Activated effector memory CD4-positive, alpha-beta T cell treated with anti-CD3 and anti-CD28 coated beads, Interleukin-2, amount 50 U/mL, for 16 hours (primary cell): ENCODE measurements around the gene VAV2.
A peak's percentile ranks its signal among the peaks of the same experiment; 100 is the strongest.
"Not testable (repeated sequence)": the region's sequence is repeated elsewhere in the genome, so short reads cannot be mapped to it uniquely, and the experiment has no call there.

Experiments
- DNase-seq: peaks from one replicate; pipeline ENCODE4 v3.0.0-alpha.2; 2020

Gene VAV2

DNA sequence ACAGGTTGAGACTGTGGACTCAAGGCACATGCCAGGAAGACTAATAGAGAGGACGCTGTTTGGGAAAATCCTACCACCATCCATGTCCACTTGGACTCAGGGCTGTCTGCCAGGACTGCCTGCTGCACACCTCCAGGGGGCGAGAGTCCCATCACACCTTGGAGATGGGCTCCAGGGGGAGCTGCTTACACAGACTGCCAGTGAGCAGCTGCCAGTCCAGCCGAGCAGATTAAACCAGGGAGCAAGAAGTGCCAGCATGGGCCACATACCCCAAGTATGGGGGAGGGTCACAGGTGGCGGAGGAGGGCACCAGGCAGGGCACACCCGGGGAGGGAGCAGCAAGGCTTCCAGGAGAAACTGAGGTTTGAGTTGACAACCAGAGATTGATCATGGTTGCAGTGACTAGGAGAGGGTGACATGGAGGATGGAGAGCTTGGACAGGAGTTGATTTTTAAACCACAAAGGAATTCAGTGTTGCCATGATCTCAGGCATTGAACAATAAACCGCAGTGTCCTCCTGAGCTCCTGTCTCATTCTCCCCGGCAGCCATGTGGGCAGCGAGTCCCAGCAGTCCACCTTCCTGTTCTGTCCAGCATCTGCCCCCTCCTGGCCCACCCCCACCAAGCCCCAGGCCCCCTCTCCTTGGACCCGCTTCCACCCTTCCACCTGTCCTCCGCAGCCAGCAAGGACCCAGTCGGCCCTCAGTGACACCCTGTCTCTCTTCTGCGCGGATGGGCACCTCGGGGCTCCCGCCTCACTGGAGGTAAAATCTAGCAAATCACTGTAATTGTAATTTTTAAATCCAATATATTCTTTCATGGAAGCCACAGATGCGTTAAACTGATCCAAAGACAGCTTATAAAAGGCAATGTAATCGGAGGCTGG is 3.1 kb upstream of the VAV2 start:
- DNase-seq: no peak

DNA sequence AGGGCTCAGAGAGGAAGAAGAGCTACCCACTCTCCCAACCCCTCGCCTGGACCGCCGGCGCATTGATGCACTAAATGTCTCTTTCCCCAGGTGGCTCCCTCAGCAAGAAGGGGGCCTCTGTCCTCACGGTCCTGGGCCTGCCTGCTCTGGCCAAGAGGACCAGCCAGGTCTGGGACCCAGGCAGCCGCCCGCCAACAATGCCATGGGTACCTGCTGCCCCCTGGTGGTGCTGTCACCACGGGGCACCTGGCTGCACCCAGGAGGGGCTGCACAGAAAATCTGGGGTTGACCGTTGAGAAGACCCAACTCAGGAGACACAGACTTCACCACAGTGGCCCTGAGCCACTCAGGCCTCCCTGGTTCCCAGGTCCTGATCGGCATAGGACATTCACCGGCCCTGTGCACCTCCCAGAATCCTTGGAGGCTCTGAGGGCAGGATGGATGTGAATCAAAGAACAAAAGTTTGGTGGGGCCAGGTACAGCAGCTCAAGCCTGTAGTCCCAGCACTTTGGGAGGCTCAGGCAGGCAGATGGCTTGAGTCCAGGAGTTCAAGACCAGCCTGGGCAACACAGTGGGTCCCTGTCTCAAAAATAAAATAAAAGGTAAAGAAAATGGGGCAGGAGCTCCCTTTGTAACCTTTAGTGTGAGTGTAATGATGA is 2.4 kb upstream of the VAV2 start:
- DNase-seq: peak; percentile 92

DNA sequence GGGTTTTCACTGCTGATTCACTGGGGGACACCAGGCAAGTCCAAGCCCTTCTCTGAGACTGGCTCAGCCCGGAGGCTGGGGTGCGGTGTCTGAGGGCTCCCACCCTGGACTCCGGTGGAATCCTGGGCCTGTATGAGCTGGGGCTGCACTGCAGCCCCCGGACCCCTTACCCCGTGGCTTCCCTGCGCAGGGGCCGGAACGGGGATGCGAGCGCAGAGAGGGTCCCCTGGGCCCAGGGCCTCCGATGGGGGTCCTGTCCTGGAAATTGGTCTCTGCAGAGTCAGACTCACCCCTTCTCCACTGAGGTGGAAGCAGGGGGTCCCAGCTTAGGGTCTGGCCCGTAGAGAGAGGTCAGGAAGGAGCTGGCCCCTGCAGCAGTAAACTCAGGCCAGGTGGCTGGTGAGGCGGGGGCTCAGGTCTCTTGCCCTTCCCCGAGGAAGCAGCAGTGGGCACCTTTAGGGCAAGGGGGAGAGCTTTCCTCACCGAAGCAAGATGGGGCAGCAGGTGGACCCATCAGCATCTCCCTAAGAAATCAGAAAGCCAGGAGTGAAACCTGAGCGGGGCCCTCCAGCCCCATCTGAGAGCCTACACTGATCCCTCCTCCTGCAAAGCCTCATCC is 1.6 kb upstream of the VAV2 start:
- no peak for DNase-seq

DNA sequence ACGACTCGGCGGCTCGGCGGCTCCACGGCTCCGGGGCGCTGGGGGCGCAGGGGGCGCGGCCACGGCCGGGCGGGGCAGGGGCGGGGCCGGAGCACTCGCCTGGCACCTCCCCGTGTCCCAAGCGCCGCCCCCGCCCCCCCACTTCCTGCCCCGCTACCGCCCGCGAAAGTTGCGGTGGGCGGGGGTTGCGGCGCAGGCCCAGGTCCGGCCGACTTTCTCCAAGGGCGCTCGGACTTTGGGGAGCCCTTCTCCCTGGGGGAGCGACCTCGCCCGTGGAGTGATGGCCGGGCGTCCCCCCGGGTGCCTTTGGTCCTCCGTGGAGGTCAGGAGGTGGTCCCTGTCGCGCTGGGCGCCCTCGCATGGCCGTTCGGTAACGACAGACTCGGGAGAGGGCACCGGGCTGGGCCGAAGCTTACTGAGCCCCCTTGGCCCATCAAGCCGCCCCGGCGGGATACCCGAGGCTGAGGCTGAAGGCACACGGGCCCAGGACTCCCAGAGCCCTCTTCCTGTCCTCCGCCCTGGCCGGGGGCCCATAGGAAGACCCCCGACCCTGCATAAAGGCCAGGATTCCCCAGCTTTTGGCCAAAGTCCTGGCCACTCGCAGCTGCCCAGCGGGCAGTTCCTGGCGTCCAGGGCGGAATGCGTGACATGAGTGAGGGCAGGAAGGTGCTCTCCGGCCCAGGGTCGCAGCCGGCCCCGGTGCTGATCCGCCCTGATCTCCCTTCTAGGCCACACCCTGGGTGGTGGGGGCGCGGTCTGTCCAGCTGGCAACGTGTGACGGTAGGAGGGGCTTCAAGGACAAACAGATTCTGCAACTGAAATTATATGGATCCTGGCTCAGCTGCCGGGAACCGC is 883 bp upstream of the VAV2 start:
- DNase-seq: peak; percentile 88

DNA sequence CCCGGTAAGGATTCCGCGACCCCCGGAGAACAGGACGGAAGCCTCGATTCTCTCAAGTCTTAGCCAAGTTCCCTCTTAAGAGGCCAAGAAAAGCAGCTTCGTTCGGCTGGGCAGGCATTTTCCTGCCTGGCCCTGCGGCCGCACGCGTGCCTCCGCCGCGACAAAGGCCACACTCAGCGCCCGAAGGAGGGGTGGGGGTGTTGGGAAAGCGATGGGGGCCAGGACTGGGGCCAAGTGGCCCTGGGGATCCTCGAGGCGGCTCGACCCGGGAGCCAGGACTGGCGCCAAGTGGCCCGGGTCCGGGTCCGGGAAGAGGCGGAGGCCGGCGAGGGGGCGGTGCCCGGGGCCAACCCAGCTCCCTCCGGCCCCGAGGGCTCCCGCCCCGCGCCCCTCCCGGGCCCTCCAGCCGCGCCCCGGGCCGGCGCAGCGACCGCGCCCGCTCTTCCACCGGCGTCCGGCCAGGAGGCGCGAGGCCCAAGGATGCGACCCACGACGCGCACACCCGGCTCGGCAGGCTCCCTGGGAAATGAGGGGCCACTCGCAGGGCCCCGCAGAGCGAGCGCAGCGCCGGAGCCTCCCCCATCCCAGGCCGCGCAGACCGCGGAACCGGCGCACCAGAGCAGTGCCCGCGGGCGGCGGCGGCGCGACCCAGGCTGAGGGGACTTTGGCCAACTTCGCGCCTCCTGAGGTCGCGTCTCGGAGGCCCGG is 756 bp downstream of the VAV2 start:
- no peak for DNase-seq

DNA sequence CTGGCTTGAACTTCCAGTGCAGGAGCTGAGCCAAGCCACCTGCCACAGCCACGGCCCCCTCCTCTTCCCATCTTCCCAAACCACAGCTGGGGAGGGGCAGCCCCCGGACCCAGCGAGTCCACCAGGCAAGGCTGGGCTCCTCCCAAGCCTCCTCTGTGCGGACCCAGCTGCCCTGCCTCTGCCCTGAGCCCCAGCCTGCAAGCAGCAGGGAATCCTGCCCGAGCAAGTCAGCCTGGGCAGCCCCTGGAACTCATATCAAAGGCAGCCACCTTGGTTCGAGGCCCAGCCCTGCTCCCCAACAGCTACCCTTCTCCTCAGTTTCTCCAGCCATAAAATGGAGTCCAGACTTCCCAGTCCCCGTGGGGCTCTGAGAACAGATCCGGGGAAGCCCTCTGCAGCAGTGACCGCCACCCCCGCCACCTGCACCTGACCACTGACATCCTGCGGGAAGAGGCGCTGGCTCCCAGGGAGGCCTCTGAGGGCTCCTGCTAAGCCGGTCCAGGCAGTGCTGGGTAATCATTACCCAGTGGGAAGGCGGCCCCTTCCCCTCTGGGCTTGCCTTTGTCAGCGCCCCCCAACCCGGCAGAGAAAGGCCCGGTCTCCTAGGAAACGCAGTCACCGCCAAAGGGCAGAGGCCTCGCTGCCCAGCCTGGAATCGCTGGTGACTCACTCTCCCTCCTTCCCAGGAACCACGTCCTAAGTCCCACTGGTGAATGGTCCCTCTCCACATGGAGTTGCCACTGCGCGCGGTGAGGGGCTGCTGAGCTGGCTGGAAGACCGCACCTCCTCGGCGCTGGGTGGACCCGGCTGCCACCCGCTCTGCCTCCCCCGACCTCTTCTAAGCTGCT is 1.5 kb downstream of the VAV2 start:
- no peak for DNase-seq

DNA sequence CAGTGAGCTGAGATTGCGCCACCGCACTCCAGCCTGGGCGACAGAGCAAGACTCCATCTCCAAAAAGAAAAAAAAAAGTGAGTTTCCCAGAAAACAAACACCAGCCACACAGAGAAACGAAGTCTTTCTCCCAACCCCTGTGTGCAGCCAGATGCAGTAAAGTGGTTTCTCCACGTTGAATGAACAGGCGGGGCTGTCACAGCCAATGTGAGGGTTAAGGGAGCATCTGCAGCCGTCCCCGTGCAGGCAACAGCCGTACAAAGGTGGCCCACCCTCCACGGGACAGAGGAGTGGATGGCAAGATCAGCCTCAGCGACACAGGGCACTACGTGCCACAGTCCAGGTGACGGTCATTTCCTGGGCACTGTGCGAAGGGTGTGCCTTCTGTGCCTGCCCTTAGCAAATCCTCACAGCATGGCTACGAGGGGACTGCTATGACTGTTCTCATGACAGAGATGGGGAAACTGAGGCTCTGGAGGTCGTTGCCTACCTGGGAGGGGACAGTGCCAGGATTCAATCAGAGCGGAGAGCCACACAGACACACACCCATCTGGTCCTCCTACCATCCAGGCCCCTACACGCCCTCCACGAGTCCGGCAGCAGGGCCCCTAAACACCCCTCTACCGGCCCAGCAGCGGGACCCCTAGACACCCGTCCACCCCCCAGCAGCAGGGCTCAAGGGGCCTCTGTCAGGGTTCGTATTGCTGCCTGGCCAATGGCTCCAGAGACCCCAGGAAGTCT is 2.3 kb downstream of the VAV2 start:
- DNase-seq: no peak

DNA sequence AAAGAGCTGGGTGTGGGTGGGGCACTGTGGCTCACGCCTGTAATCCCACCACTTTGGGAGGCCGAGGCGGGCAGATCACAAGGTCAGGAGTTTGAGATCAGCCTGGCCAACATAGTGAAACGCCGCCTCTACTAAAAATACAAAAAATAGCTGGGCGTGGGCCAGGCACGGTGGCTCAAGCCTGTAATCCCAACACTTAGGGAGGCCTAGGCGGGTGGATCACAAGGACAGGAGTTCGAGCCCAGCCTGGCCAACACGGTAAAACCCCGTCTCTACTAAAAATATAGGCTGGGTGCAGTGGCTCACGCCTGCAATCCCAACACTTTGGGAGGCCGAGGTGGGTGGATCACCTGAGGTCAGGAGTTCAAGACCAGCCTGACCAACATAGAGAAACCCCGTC is 3.4 kb downstream of the VAV2 start:
- not testable (repeated sequence) for DNase-seq

DNA sequence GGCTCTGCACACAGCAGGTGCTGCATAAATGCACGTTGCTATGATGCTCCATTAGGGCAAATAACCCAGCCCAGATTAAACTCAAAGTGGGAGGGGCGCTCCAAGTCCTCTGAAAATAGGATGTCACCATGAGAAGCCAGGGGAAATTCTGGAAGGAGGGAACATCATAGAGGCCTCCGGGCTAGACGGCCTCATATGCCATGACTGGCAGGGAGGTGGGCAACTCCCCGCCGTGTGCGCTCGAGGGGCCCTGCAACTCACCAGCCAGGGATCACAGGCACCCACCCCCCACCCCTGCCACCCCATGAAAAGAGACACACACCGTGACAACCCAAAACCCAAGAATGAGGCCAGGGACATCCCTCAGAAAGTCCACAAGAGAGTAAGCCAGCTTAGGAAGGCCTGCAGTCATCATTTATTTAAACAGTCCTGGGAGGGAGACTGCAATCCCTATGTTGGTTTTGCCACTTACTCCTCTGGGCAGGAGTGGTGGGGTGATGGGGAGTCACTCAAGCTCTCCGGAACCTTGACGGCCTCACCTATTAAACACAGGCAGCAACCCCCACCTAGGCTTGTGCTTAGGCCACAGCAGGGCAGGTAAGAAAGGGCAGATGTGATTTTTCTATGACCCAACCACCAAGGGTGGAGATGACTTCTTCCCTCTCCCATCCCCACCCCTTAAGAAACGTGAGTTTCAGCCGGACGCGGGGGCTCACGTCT is 4.0 kb downstream of the VAV2 start:
- no peak for DNase-seq

DNA sequence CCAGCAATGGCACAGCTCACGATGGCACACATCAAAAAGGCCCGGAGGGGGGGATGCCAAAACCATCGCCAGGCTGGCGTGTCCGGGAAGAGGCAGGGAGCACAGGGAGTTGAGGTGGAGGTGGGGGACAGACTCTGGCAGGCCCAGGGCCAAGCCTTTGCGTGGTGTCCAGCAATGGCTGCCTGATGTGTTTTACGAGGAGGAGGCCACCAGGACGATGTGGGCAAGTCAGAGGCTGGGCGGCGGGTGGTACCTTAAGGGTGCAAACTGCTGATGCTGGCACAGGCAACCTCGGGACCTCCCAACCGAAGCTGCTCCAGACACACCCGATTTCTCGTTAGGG is 4.7 kb downstream of the VAV2 start:
- no peak for DNase-seq

DNA sequence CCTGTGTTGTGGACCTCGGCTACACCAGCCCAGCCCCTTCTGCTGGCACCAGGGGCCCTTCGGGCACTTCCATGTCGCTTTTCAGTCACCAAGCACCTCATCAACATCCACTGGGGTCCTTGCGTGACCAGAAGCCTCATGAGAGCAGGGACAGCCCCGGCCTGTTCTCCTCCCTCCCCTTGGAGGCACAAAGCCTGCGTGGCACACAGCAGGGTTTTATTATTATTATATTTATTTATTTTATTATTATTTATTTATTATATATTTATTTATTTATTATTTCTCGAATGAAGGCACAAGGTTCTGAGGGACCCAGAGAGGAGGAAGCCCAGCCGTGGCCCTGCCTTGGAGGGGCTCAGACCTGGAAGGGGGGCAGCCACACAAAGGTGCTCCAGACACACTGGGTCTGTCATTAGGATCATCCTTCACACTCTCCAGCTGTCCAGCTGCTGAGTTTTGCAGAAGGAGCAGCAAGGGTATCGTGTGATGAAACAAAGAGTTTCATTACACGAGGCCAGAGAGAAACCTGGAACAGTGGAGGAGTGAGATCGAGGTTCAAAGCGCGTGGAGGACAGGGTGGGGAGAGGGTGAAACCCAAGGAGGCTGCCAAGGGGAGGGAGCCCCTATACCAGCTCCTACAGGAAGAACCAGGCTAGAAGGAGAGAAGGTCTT is 5.2 kb downstream of the VAV2 start:
- DNase-seq: no peak

DNA sequence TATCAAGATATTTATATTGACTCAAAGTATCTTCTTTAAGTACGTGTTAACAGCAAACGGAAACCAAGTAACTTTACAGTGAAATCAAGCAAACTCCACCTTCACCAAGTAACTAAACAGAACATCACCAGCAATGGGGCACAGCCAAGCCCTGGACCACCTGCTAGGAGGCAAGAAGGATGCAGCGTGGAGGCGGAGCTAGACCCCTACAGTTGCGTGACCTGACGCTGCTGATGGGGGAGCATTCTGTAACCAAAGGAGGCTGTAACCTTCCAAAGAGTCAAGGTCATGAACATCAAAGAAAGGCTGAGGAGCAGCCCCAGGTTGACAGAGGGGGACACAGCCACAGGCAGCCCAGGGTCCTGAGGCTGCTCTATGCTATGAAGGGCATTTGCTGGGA is 6.1 kb downstream of the VAV2 start:
- no peak for DNase-seq

DNA sequence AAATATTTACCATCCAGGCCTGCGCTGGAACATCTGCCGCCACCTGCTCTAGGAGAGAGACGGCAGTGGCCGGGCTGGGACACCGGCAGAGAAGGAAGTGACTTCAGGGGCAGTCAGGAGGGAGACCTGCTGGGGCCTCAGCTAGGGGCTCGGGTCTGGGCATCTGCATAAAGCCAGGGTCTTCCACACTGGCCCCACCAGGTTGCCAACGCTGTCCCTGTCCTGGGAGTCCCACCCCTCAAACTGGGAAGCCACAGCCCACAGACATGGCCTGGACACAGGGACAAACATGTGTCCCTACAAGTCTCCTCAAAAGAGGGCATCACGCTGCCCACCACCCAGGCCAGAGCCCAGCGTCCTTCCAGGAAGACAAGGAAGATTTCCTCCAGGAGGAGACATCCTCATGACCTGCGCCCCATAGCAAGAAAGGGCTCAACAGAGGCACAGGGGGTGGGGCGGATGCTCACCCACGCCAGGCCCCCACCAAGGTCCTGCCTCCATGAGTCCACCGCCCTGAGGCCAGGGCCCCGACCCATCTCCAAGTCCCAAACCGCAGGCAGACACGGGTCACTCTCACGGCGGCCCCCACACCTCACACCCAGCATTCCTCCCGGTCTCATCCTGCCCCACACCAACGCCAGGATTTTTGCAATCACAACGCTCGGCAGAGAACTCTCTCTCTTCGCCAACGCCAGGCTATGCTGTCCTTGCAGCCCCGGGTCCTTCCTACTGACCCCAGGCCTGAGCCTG is 9.0 kb downstream of the VAV2 start:
- DNase-seq: no peak

DNA sequence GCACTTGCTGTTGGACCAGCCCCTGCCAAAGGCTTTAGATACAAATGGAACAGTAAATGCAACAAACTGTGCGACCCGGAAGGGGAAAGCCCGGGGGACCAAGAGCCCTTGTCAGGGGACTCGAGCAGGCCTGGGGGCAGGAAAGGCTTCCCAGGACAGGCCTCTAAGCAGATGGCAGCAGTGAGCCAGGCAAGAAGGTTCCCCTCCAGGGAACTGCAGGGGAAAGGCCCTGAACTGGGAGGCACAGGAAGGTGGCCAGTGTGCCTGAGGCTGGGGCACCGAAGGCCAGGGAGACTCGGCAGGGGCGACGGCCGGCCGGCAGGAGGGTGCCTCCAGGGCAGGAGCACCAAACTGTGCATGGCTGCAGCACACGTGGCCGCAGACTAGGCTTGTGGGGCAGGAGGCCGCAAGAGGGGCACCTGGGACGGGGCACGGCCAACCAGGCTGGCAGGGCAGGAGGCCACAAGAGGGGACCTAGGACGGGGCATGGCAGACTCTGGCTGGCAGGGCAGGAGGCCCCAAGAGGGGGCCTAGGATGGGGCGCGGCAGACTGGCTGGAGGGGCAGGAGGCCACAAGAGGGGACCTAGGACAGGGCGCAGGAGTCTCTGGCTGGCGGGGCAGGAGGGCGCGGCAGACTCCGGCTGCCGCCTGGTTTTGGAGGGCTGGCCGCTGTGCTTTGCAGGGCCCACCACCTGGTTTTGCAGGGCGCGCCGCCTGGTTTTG is 10.0 kb downstream of the VAV2 start:
- no peak for DNase-seq

DNA sequence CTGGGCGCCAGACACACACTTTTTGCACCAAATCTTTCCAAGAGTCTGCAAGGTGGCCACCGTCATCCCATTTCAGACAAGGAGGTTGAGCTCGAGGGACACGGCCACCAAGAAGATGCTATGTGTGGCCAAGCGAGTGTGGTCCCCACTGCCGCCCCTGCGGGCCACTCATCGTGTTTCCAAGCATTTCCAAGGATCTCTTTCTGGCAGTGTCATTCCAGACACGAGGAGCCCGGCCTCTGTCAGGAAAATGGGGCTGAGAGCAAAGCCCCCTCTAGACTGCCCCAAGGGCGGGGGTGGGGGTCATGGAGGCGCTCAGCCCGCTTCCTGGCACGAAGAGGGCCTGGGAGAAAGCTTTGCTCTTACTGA is 10.6 kb downstream of the VAV2 start:
- no peak for DNase-seq

DNA sequence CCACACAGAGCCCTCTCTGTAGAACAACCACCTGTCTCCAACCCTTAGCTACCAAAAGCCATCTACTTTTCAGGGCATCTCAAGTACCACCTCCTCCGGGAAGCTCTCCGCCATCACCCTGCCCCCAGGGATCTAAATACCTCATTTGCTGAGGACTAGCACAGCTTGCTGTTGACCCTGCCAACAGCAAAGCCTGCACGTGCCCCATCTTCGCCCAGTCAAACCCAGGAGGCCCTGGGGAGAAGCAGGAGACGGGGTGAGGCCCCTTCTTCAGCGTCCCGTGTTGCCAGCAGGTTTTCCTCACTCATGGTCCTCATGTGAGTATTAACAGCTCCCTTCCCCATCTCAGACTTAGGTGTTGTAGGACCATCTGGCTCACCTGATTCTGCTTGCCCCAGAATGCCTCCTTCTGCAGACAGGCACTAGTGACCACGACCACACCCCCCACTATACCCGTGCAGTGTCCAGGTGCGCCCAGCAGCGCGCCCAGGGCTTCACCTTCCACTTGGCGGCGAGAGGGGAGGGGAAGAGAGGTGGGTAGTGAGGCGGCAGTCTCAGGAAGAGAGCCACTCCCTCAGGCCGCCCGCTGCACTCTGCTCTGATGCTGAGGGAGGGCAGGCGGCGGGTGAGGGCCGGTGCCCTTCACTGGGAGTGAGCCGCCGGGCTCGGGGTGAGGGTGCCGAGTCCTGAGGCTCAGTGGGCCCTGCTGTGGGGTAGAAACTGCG is 11.1 kb downstream of the VAV2 start:
- no peak for DNase-seq
